Peyer's patch (tissue), 4 donors: Measurements from ENCODE around the gene SLC36A3.

Experiments
- POLR2A ChIP-seq, 2 donors: fragments of 450-650 bp; IDR thresholded peaks; one replicate each; pipeline ENCODE4 v1.5.1; 2017; ENCODE audit warnings: antibody characterized with exemption in 2 of 2, mild to moderate bottlenecking in 2 of 2, moderate library complexity in 2 of 2
- TF ChIP-seq, protein P1 (sequence below), 6 experiments: fragments of 450-650 bp in 4 of 6; fragments of 200-600 bp in 2 of 6; sonication (generic) in 1 of 6; IDR thresholded peaks; one replicate each; pipeline ENCODE4 v1.5.1; 2017 to 2019; ENCODE audit warnings: antibody characterized with exemption in 6 of 6, mild to moderate bottlenecking in 3 of 6, moderate library complexity in 1 of 6

DNA sequence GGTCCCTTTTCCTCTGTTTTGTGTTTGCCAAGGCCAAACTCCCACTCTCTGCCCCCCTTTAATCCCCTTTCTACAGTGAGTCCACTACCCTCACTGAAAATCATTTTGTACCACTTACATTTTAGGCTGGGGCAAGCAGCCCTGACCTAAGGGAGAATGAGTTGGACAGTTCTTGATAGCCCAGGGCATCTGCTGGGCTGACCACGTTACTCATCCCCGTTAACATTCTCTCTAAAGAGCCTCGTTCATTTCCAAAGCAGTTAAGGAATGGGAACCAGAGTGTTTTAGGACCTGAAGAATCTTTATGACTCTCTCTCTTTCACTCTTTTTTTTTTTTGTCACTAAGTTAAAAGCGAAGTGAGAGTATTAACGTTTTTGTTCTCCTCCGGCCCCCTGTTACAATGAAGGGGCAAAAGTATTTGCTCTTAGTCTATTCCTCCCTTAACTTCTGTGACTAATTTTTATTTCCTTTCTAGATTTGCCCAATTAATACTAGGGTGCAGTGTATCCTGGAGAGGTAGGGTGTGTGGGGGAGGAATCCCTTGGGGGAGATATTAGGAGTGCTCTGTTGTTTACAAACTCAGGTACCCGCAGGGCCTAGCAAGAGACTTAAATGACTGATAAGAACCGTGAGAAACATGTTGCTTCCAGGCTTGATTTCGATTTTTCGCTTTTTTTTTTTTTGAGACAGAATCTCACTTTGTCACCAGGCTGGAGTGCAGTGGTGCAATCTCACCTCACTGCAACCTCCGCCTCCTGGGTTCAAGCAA, 35.9 kb downstream of the SLC36A3 start:
- TF ChIP-seq, protein P1, sequence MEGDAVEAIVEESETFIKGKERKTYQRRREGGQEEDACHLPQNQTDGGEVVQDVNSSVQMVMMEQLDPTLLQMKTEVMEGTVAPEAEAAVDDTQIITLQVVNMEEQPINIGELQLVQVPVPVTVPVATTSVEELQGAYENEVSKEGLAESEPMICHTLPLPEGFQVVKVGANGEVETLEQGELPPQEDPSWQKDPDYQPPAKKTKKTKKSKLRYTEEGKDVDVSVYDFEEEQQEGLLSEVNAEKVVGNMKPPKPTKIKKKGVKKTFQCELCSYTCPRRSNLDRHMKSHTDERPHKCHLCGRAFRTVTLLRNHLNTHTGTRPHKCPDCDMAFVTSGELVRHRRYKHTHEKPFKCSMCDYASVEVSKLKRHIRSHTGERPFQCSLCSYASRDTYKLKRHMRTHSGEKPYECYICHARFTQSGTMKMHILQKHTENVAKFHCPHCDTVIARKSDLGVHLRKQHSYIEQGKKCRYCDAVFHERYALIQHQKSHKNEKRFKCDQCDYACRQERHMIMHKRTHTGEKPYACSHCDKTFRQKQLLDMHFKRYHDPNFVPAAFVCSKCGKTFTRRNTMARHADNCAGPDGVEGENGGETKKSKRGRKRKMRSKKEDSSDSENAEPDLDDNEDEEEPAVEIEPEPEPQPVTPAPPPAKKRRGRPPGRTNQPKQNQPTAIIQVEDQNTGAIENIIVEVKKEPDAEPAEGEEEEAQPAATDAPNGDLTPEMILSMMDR (IDR thresholded peaks at IDR 0.05): no peak
- TF ChIP-seq POLR2A (IDR thresholded peaks at IDR 0.05): no peak
